Bronchial smooth muscle cell (primary cell): ENCODE data around the gene EEF1AKMT1. TPM values are rescaled to one million over a fixed set of nuclear protein-coding genes. Genes with fewer than 3 reads are reported as not detected.

Source experiments
- total RNA-seq: library from RNA; depleted of rRNA; stranded (reverse); fragments of >200 nt; gene quantifications from 2 replicates; pipeline ENCODE4 v1.2.1, GENCODE V29; 2014

Gene EEF1AKMT1
- 10.8 and 11.0 TPM in 2 replicates for total RNA-seq

GRCh38 chr13:20773194-20774080 lies at the start of gene EEF1AKMT1:
EEF1AKMT1 (minus strand) TSS chr13:20773961; CDS start chr13:20757598, 16,363 bp downstream.

GRCh38 chr13:20702915-20703779 lies 70.6 kb downstream of the EEF1AKMT1 start, which contains the start of gene IL17D:
IL17D (plus strand) TSS chr13:20703699; CDS start chr13:20704002, 303 bp downstream.

Other genes with a start within 250 kb of the EEF1AKMT1 start
- 24.3 and 27.9 TPM in 2 replicates for gene CRYL1, start 248.1 kb downstream of the EEF1AKMT1 start, total RNA-seq
- 11.0 and 12.9 TPM in 2 replicates for gene IFT88, start 206.8 kb downstream of the EEF1AKMT1 start, total RNA-seq
- gene IL17D, start 70.3 kb downstream of the EEF1AKMT1 start, total RNA-seq, result 1.4 and 2.0 TPM in 2 replicates
- gene XPO4, start 128.8 kb upstream of the EEF1AKMT1 start, total RNA-seq, result 7.8 and 11.3 TPM in 2 replicates